GM18507 (cell line): ENCODE results near the gene MAGEB4.
A peak's percentile ranks its signal among the peaks of the same experiment; 100 is the strongest.
"Not testable (repeated sequence)": the region's sequence is repeated elsewhere in the genome, so short reads cannot be mapped to it uniquely, and the experiment has no call there.

Source experiments
- DNase-seq: peaks from one replicate; pipeline ENCODE4 v3.0.0; 2011; ENCODE audit warnings: low read depth; ENCODE audit not compliant: insufficient read length; ENCODE audit errors: extremely low spot score
- FAIRE-seq: peaks from 2 replicates; lab custom pipeline; 2011; peaks lifted over from hg19 to GRCh38; lab: Jason Lieb, UNC

Gene MAGEB4

GRCh38 chrX:30241724-30242415 lies at the start of gene MAGEB4:
Gene MAGEB4, plus strand, starts transcription at chrX:30242000. Its CDS starts 136 bp downstream, at chrX:30242136.
- FAIRE-seq = no peak
- DNase-seq = no peak

GRCh38 chrX:30193910-30194309 lies 47.9 kb upstream of the MAGEB4 start:
- not testable (repeated sequence) for DNase-seq, FAIRE-seq

GRCh38 chrX:30196322-30196721 lies 45.5 kb upstream of the MAGEB4 start:
- FAIRE-seq (no peak), DNase-seq (no peak)

- no peak for DNase-seq
- FAIRE-seq = no peak
Measured at GRCh38 chrX:30212172-30212571, 29.6 kb upstream of the MAGEB4 start.

- FAIRE-seq (no peak), DNase-seq (no peak)
Measured at GRCh38 chrX:30215357-30215843, 26.4 kb upstream of the MAGEB4 start, which contains the start of gene MAGEB2. Gene MAGEB2, plus strand, starts transcription at chrX:30215563. Its CDS starts 3,018 bp downstream, at chrX:30218581.

- no peak for FAIRE-seq
- DNase-seq = no peak
Measured at GRCh38 chrX:30217465-30217864, 24.3 kb upstream of the MAGEB4 start.

GRCh38 chrX:30219372-30219771 lies 22.4 kb upstream of the MAGEB4 start:
- no peak for FAIRE-seq
- no peak for DNase-seq

GRCh38 chrX:30220661-30221060 lies 21.1 kb upstream of the MAGEB4 start:
- FAIRE-seq (no peak), DNase-seq (no peak)

- no peak for FAIRE-seq
- DNase-seq = no peak
Measured at GRCh38 chrX:30224536-30224935, 17.3 kb upstream of the MAGEB4 start.

GRCh38 chrX:30228526-30228925 lies 13.3 kb upstream of the MAGEB4 start:
- FAIRE-seq (no peak), DNase-seq (no peak)

GRCh38 chrX:30230395-30230794 lies 11.4 kb upstream of the MAGEB4 start, which contains the start of gene MAGEB3:
Gene MAGEB3, plus strand, starts transcription at chrX:30230657. Its CDS starts 5,268 bp downstream, at chrX:30235925.
- FAIRE-seq = no peak
- no peak for DNase-seq

GRCh38 chrX:30246769-30247489 lies 5.1 kb downstream of the MAGEB4 start, which contains the start of gene MAGEB1:
Gene MAGEB1, plus strand, starts transcription at chrX:30247146. Its CDS starts 3,348 bp downstream, at chrX:30250494.
- FAIRE-seq = no peak

GRCh38 chrX:30248854-30249253 lies 7.1 kb downstream of the MAGEB4 start:
- FAIRE-seq = peak; percentile 18
- no peak for DNase-seq

More at GRCh38 chrX:30246769-30247489, 5.1 kb downstream of the MAGEB4 start, which contains the start of gene MAGEB1:
- no peak for DNase-seq

GRCh38 chrX:30253257-30253656 lies 11.5 kb downstream of the MAGEB4 start:
- FAIRE-seq = no peak
- DNase-seq = no peak

- no peak for FAIRE-seq
Measured at GRCh38 chrX:30259927-30260326, 18.1 kb downstream of the MAGEB4 start.

GRCh38 chrX:30261012-30261411 lies 19.2 kb downstream of the MAGEB4 start:
- DNase-seq (no peak), FAIRE-seq (no peak)

More at GRCh38 chrX:30259927-30260326, 18.1 kb downstream of the MAGEB4 start:
- no peak for DNase-seq

- DNase-seq (no peak), FAIRE-seq (no peak)
Measured at GRCh38 chrX:30262763-30263162, 21.0 kb downstream of the MAGEB4 start.

- no peak for DNase-seq
- no peak for FAIRE-seq
Measured at GRCh38 chrX:30270639-30271038, 28.8 kb downstream of the MAGEB4 start.

GRCh38 chrX:30275498-30275897 lies 33.7 kb downstream of the MAGEB4 start:
- FAIRE-seq (no peak), DNase-seq (no peak)

- no peak for FAIRE-seq
- DNase-seq = no peak
Measured at GRCh38 chrX:30278365-30278764, 36.6 kb downstream of the MAGEB4 start.
